Stimulated activated CD4-positive, alpha-beta T cell treated with anti-CD3 and anti-CD28 coated beads, TNF-alpha, amount 100 ng/mL, for 4 hours (primary cell): Measurements from ENCODE around the gene ZNF546.

Source experiments
- DNase-seq, 3 experiments: peaks; one replicate each; pipeline ENCODE4 v3.0.0-alpha.2; 2020; ENCODE audit warnings: low read depth in 3 of 3

The ZNF546 gene

GRCh38 chr19:40055832-40056504 is 59.1 kb downstream of the ZNF546 start, which contains the start of gene ZNF780B:
Gene ZNF780B, minus strand, starts transcription at chr19:40056231. Its CDS starts 5,899 bp downstream, at chr19:40050332.
- DNase-seq, result peak; percentile 40 to 56 (median 45)

DNA sequence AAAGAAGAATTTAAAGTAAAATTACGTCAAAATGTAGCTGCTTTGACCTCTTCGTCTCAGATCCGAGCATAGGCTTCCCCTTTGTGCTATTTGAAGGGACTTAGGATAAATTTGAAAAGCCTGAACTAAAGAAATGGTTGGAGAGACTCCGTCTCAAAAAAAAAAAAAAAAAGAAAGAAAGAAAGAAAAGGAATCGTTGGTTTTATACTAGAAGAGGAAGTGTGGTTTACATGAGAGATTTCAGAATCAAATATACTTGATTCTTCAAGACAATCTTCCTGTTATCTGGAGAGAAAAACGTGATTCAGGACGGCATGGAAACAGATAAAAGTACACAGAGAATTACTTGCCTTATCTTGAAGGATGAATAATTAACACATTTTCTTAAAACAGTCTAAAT is 59.6 kb downstream of the ZNF546 start:
- no peak for DNase-seq

- DNase-seq, result no peak
Measured at GRCh38 chr19:40057166-40057565, 60.3 kb downstream of the ZNF546 start.

- no peak for DNase-seq
Measured at GRCh38 chr19:40059624-40060023, 62.8 kb downstream of the ZNF546 start.

DNA sequence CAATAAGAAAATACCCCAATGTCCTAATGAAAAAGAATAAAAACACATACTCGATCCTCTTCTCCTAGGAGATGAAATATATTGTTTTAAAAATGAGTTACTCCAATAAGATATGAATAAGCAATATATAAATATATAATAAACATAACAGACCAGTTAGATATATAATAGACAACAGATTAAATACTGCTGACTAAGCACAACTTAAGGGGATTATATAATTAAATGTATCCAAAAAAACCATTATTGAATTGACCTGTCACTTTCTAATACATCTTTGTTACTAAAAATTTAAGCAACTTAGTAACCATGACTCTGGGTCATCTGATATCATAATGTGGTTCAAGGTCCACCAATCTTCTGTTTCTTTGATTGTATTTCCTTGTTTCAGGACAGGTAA is 73.2 kb downstream of the ZNF546 start:
- no peak for DNase-seq
